Fibroblast of mammary gland (primary cell): Measurements from ENCODE around the gene FAM120C.
A peak's percentile ranks its signal among the peaks of the same experiment; 100 is the strongest.

Experiments used
- DNase-seq: peaks from one replicate; pipeline ENCODE4 v3.0.0-alpha.2; 2010; ENCODE audit warnings: low read depth
- H3K4me3 ChIP-seq: 2 replicates; pipeline ENCODE4 v1.5.1; 2011; ENCODE audit warnings: low read depth, mild to moderate bottlenecking, low read length, moderate library complexity; ENCODE audit not compliant: control insufficient read depth
- CTCF ChIP-seq: conservative IDR thresholded peaks from 2 replicates; pipeline ENCODE4 v1.5.1; 2011; ENCODE audit warnings: low read depth, low read length, inconsistent platforms; ENCODE audit not compliant: control insufficient read depth, insufficient read depth

FAM120C gene

GRCh38 chrX:54089191-54089590 lies 93.9 kb downstream of the FAM120C start:
- TF ChIP-seq CTCF, result no peak
- H3K4me3 ChIP-seq, result no peak overlapping the region
- no peak for DNase-seq

- TF ChIP-seq CTCF, result no peak
- DNase-seq, result peak; percentile 6
- H3K4me3 ChIP-seq, result no peak overlapping the region
These were observed 95.4 kb downstream of the FAM120C start for GRCh38 chrX:54087661-54088060.

GRCh38 chrX:54085666-54086065 lies 97.4 kb downstream of the FAM120C start:
- H3K4me3 ChIP-seq, result no peak overlapping the region
- DNase-seq, result peak; percentile 59
- no peak for TF ChIP-seq CTCF

- DNase-seq, result peak; percentile 43
- no peak for TF ChIP-seq CTCF
- no peak overlapping the region for H3K4me3 ChIP-seq
These were observed 106.2 kb downstream of the FAM120C start for GRCh38 chrX:54076903-54077302.

- DNase-seq, result no peak
- no peak for TF ChIP-seq CTCF
- no peak overlapping the region for H3K4me3 ChIP-seq
These were observed 108.2 kb downstream of the FAM120C start for GRCh38 chrX:54074826-54075225.

GRCh38 chrX:54067766-54068165 lies 115.3 kb downstream of the FAM120C start:
- no peak for DNase-seq
- no peak overlapping the region for H3K4me3 ChIP-seq
- TF ChIP-seq CTCF, result no peak

- DNase-seq, result peak; percentile 60
- no peak for TF ChIP-seq CTCF
- no peak overlapping the region for H3K4me3 ChIP-seq
These were observed 116.2 kb downstream of the FAM120C start for GRCh38 chrX:54066841-54067240.
